ENCODE measurements around the gene PRKN. TPM values are rescaled to one million over a fixed set of nuclear protein-coding genes. Genes with fewer than 3 reads are reported as not detected.

PRKN gene
- total and polyA plus RNA-seq, 9 of the 15 experiments (the other 6 are each of a cell fraction or from before 2014, with no cell fraction given), result 0.03 to 0.96 (median 0.15) TPM; not detected in 2

- Histone ChIP-seq H4K20me1 (replicated peaks; ENCODE audit: control insufficient read depth, insufficient read depth, low read length) (no peaks in the 10 kb centered on the region), H3K4me3 (no peak overlapping the region), H2AFZ (ENCODE audit: low read depth, low read length) (no peak overlapping the region), H3K27me3 (ENCODE audit: control insufficient read depth in 2 of 2, insufficient read depth in 2 of 2, low read length in 2 of 2) (no peaks in the 10 kb centered on the region), H3K36me3 (ENCODE audit: control insufficient read depth, insufficient read depth, low read length) (no peaks in the 10 kb centered on the region), H3K9me3 (replicated peaks; ENCODE audit: control insufficient read depth, insufficient read depth, low read depth, low read length) (no peaks in the 10 kb centered on the region), H3K27ac (ENCODE audit: extremely low read depth, low read depth, low read length) (no peak overlapping the region), H3K4me2 (ENCODE audit: insufficient read depth, low read length) (no peak overlapping the region), H3K9ac (ENCODE audit: insufficient read depth in 1 of 2, low read depth in 2 of 2, low read length in 2 of 2) (no peak overlapping the region), H3K4me1 (replicated peaks in 1 of 2; ENCODE audit: control insufficient read depth in 2 of 2, insufficient read depth in 2 of 2, low read length in 2 of 2) (no peaks in the 10 kb centered on the region), H3K79me2 (ENCODE audit: control insufficient read depth, insufficient read depth, low read length) (no peaks in the 10 kb centered on the region), H3K9me1 (ENCODE audit: control insufficient read depth, insufficient read depth, low read length) (no peaks in the 10 kb centered on the region)
- BruUV-seq (replicated peaks), result no TSS peak
- ATAC-seq (no peak; the same call in 2 of the 3 replicates), DNase-seq (ENCODE audit: extremely low read depth in 1 of 4, low spot score in 3 of 4) (no peak), FAIRE-seq (no peak)
- intact Hi-C loops (cut with micrococcal nuclease), result no loop called here
- in situ Hi-C loops (cut with MboI), result no loop called here
- CTCF ChIA-PET (ENCODE audit: low intra/inter-chr PET ratio), result no interaction called here
- WGBS (ENCODE audit: insufficient coverage, low coverage, missing lambda C conversion rate), result 0% methylated on average over 4 of the region's 4 CpGs
- POLR2A ChIA-PET, result interaction anchor here (0.7 kb wide), 1 partner anchor 202 kb away, joined by 3 read pairs; no protein-coding TSS in a partner anchor
- TF ChIP-seq FIP1L1 (IDR thresholded peaks at IDR 0.05; ENCODE audit: low read depth, low read length, poor library complexity, severe bottlenecking) (no peak), ZBTB40 (IDR thresholded peaks at IDR 0.05) (no peak), ZBTB40 (CRISPR knock-in tag; IDR thresholded peaks at IDR 0.05) (no peak), RBFOX2 (IDR thresholded peaks at IDR 0.05; ENCODE audit: low read depth, low read length) (no peak), KDM1A (IDR thresholded peaks at IDR 0.05) (no peak), POLR3A (IDR thresholded peaks at IDR 0.05; ENCODE audit: borderline replicate concordance, extremely low read depth, insufficient read depth, insufficient read length) (no peak), ZNF668 (CRISPR knock-in tag; IDR thresholded peaks at IDR 0.05) (no peak), MCM3 (IDR thresholded peaks at IDR 0.05) (no peak), U2AF2 (optimal IDR thresholded peaks at IDR 0.05; ENCODE audit: low read depth, low read length) (no peak), AFF1 (IDR thresholded peaks at IDR 0.05; ENCODE audit: low read depth in 1 of 2, partially characterized antibody in 2 of 2) (no peak)
Observed at GRCh38 chr6:162733489-162733888, 5.9 kb upstream of the PRKN start.
